ENCODE measurements around the gene NDUFB10.

Gene NDUFB10

DNA sequence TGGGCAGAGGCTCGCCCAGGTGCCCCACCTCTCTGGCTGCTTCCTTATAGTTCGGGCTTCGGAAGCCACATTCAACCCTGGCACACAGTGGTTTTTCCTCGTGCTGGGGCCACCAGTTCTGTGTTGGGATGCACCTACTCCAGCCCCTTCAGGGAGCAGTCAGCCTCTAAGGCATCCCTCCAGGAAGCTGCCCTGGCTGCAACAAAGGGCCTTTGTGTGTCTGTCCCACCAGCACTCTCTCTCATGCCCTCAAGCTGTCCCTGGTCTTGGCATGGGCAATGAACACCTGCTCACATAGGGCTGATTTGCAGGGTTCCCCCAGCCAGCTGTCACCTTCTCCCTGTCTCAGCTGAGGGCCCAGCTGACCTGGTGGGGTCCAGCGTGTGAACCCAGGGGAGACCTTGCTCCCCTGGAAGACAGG, 22.7 kb downstream of the NDUFB10 start:
- no peak for DNase-seq (ENCODE audit: extremely low read depth in 1 of 2, low read depth in 1 of 2)

DNA sequence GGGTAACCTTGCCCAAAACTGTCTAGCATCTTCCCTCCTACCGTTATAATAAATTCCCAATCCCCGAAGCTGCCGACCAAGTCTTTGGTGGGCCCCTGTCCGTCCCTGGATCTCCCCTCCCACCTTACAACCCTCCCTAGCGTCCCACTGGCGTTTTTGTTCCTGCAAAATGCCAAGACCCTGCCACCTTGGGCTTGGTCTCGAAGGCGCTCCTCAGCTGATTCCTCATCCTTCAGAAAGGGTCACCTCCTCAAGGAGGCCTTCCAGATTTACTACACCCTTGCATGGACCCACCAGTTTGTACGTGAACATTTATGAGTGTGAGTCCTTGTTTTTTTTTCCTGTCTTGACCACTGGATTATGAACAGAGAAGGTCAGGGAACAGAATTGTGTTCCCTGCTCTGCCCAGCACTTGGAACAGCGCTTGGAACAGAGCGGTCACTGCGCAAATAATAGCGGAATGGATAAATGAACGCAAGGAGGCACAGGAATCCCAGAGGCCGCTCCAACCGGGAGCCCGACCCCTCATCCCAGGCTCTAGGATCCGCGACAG, 23.7 kb downstream of the NDUFB10 start:
- no peak for DNase-seq (ENCODE audit: extremely low read depth in 1 of 2, low read depth in 1 of 2)

DNA sequence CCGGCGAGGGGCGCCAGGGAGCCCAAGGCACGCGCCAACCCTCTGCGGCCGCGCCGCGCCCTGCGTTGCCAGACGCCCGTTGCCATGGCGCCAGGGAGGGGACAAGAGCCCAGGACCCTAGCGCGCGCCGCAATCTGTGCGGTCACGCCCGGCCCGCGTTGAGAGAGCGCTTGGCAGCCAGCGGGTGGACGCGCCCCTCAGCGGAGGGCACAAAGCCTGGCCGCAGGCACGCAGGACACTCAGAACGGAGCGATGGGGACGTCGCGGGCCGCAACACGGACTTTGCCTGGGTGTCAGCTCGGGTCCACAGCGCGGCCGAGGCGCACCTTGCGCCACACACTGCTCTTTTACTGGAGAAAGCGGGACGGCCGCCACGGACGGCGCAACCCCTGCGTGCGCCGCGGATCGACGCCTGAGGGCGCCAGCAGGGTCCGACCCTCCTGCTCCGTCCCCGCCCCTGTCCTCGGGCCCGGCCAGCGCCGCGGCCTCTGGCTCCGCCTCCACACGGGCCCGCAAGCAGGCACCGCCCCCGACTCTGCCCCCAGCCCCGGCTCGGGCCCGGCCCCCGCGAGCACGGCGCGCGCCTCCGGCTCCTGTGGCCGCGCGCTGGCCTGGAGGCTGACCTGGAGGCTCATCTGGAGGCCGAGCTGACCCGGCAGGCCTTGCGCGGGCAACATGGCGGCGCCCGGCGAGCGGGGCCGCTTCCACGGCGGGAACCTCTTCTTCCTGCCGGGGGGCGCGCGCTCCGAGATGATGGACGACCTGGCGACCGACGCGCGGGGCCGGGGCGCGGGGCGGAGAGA, 24.4 kb downstream of the NDUFB10 start, which contains the start of gene GFER:
Gene GFER, plus strand, starts transcription at position 650 of the 803 bp plus-strand sequence. Its CDS starts 26 bp downstream, at position 676.
- peak in 1 of 2 donors; percentile 51 for DNase-seq (ENCODE audit: extremely low read depth in 1 of 2, low read depth in 1 of 2)

DNA sequence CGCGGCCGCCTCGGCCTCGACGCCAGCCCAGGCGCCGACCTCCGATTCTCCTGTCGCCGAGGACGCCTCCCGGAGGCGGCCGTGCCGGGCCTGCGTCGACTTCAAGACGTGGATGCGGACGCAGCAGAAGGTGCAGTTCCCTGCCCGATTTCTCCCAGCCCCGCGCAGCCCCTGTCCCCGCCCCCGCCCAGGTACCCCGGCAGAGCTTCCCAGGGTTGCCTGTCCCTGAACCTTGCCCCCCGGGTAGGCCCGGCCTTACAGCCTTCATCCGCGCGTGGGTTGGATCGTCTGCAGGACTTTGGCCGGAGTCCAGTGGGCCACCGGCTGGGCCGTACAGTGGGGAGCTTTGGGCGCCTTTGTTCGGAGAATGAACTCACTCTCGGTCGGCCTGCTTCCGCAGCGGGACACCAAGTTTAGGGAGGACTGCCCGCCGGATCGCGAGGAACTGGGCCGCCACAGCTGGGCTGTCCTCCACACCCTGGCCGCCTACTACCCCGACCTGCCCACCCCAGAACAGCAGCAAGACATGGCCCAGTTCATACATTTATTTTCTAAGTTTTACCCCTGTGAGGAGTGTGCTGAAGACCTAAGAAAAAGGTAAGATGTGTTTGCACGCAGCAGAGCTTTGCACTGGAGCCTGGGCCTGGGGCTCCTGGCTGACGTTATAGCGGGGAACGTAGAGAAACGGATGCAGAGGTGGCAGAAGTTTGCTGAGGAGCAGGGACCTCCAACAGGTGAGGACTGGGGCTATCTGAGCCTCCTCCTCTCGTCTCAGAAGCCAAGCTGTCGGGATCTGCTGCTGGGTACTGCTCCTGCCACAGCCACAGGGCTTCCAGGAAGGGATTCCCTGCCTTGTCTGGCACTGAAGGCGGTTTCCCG, 25.2 kb downstream of the NDUFB10 start:
- DNase-seq (ENCODE audit: extremely low read depth in 1 of 2, low read depth in 1 of 2), result no peak

DNA sequence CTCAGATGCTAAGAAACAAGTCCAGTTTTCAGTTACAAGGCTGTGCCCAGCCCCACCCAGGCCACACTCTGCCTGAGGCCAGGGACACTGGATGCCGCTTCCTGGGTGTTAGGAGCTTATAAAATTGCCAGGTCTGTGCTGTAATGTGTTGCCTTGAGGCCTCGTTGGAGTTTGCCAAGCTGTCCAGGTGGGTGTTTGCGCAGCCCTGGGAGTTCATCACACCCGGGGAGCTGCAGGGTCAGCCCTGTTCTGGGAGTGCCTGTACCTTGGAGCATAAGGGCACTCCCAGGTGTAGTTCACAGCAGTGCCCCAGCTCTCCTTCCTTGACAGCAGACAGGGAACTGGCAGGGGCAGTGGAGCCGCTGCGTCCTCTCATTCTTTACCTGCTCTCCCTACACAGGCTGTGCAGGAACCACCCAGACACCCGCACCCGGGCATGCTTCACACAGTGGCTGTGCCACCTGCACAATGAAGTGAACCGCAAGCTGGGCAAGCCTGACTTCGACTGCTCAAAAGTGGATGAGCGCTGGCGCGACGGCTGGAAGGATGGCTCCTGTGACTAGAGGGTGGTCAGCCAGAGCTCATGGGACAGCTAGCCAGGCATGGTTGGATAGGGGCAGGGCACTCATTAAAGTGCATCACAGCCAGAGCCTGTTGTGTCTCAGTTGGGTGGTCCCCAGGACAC, 26.3 kb downstream of the NDUFB10 start:
- DNase-seq (ENCODE audit: extremely low read depth in 1 of 2, low read depth in 1 of 2), result no peak

DNA sequence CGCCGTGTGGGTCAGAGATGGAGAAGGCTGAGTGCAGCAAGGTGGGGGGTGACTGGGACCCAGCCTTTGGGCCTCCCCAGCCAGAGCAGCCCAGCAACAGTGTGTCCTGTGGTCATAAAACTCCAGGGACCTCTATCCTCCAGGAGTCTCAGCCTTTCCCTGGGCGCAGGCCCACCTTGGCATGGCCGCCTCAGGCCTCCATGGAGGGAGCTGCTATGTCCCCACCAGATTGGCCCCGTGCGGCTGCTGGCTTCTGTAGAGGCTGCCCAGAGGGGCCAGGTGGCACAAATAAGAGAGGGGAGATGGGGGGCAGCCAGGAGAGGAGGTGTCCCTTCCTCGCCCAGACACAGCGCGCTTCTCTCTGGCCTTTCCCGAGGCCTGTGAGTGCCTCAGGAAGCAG, 27.9 kb downstream of the NDUFB10 start:
- DNase-seq (ENCODE audit: extremely low read depth in 1 of 2, low read depth in 1 of 2), result no peak

DNA sequence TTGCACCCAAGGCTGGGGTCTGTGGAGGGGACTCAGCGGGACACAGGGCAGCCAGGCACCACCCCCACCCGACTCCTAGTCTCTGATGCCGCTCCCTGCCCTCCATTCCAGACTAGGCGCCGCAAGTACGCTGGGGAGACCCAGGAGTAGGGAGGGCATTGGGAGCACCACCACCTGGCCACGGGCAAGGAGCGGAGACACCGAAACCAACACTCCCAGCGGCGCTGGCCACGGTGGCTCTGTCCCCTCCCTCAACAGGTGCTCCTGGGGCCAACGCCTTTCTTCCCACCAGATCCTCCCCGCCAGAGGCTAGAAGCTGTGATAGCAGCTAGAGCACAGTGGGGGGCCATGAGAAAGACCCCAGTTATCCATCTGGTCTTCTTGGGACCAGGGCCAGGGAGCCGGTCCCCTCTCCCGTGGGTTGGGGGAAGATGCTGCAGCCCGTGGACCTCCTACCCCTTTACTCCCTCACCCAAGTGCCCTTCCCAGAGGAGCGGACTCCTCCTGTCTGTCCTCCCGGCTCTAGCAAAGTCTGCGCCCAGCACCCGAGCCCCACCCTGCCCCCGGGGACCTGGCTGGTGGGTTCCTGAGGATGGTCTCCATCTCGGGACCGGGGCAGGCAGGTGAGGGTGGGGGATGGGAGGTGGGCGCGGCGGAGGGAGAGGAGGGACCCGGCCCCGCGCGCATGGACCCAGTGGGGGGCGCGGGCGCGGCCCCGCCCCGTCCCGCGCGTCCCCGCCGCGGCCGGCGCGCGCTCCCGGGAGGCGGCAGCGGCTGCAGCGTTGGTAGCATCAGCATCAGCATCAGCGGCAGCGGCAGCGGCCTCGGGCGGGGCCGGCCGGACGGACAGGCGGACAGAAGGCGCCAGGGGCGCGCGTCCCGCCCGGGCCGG, 30.1 kb downstream of the NDUFB10 start, which contains the start of gene SYNGR3:
Gene SYNGR3, plus strand, starts transcription at position 762 of the 892 bp plus-strand sequence. CDS start 133 bp downstream, outside the sequence.
- no peak for DNase-seq (ENCODE audit: extremely low read depth in 1 of 2, low read depth in 1 of 2)

DNA sequence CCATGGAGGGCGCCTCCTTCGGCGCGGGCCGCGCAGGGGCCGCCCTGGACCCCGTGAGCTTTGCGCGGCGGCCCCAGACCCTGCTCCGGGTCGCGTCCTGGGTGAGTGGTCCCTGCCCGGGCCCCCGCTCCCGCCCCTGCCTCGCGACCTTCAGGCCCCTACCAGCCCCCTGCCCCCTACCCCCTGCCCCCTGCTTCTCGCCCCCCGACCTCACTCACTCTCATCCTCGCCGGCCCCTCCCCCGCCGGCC, 30.7 kb downstream of the NDUFB10 start:
- no peak for DNase-seq (ENCODE audit: extremely low read depth in 1 of 2, low read depth in 1 of 2)

DNA sequence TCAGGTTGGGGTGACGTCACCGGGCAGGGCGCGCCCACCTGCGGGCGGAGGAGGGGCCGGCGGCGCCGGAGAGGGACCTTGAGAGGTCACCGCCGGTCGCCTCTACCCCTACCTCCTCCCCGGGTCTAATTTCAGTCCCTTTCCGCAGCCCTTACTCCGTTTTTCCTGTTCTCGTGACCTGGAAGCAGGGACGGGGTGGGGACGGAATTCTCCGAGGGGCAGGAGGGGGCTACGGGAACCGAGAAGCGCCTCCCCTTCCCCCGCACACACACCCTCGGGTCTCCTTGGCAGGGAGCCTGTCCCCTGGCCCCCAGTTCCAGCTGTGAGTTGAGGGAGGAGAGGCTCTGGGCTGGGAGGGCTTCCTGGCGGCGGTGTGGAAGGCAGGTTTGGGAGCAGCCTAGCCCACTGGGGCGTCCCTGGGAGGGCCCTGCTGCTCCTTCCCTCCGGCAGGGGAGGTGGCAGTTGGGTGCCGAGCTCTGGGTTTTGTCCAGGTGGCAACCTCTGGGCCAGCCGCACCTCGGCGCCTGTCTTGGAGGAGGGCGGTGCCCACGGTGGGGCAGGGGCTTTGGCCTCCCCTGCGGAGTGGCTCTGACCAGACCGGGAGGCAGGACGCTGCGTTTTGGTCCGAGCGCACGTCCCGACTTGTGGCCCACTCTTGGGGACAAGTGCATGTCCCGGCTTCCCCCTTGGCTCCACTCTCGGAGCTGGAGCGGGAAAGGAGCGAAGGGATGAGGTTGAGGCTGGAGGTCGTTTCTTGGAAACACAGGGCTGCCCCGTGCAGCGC, 31.2 kb downstream of the NDUFB10 start:
- no peak for DNase-seq (ENCODE audit: extremely low read depth in 1 of 2, low read depth in 1 of 2)

DNA sequence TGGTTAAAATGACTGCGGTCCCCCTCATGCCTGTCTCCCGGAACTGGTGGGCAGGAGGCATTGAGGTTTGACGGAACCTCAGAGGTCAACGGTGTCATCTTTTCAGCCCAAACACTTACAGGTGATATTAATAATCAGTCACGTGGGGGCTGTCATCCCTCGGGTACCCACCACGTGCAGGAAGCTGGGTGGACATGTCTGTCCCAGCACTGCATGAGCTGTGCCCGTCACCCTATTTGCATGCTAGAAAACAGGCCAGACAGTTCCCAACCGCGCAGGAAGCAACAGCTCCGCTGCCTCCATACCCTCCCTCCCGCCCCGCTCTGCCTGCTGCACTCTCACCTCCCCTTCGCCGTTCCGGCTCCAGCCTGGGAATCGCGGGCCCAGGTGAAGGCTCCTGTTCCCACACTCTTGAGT, 31.8 kb downstream of the NDUFB10 start:
- DNase-seq (ENCODE audit: extremely low read depth in 1 of 2, low read depth in 1 of 2), result no peak

DNA sequence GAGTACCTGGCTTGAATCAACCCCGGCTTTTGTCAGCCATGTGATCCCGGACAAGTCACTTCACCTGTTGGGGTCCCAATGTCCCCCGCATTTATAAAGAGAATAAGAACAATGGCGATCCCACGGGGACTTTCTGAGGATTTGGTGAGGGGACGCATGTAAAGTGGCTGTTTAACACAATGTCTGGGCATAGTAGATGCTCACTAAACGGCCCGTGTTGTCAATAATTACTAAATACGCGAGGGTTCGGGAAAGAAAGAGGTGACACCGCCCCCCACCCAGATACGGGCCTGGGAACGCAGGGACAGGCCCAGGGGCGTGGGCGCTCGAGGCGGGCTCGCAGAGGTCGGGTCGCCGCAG, 32.2 kb downstream of the NDUFB10 start:
- DNase-seq (ENCODE audit: extremely low read depth in 1 of 2, low read depth in 1 of 2), result no peak

DNA sequence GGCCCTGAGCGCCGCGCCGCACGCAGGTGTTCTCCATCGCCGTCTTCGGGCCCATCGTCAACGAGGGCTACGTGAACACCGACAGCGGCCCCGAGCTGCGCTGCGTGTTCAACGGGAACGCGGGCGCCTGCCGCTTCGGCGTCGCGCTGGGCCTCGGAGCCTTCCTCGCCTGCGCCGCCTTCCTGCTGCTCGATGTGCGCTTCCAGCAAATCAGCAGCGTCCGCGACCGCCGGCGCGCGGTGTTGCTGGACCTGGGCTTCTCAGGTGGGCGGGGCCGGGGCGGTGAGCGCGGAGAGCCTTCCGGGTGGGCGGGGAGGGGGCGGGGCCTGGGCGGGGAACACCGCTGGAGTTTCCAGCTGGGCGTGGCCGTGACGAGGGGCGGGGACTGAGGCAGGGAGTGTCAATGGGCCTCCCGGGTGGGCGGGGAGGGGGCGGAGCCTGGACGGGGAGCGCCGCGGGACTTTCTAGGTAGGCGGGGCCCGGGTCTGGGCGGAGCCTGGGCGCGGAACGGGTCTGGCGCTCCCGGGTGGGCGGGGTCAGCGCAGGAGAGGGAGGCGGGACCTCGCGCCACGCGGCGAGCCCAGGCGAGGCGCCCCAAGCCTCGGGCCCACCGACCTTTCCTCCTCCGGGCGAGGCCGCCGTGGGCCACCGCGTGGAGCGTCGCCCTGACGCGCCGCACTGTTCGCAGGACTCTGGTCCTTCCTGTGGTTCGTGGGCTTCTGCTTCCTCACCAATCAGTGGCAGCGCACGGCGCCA, 32.8 kb downstream of the NDUFB10 start:
- DNase-seq (ENCODE audit: extremely low read depth in 1 of 2, low read depth in 1 of 2), result peak; percentile 98

DNA sequence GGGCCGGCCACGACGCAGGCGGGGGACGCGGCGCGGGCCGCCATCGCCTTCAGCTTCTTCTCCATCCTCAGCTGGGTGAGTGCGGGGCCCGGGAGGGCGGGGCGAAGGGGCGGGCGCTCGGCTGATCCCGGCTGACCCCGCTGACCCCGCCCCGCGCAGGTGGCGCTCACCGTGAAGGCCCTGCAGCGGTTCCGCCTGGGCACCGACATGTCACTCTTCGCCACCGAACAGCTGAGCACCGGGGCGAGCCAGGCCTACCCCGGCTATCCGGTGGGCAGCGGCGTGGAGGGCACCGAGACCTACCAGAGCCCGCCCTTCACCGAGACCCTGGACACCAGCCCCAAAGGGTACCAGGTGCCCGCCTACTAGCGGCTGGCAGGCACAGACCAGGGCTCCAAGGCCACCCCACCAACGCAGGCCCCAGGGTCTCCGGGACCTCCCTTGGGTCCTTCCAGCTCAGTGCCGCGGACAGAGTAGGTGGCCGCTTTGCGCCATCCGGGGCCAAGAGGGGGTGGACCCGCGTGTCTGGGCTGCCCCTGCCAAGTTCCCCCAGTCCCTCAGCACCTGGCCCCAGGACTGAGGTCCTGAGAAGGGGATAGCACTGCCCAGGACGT, 33.5 kb downstream of the NDUFB10 start:
- no peak for DNase-seq (ENCODE audit: extremely low read depth in 1 of 2, low read depth in 1 of 2)

DNA sequence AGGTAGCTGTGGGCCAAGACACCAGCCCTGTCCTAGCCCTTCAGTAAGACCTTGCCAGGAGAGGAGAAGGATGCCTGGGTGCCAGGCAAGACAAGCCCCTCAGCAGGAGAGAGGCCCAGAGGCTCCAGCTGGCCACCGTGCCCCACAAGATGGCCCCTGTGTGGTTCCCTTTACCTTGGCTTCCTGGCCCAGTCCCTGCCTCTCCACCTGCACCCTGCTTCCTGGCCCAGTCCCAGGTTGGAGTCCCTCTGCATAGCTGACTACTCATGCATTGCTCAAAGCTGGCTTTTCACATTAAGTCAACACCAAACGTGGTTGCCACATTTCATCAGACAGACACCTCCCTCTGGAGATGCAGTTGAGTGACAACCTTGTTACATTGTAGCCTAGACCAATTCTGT, 34.4 kb downstream of the NDUFB10 start:
- DNase-seq (ENCODE audit: extremely low read depth in 1 of 2, low read depth in 1 of 2), result no peak

DNA sequence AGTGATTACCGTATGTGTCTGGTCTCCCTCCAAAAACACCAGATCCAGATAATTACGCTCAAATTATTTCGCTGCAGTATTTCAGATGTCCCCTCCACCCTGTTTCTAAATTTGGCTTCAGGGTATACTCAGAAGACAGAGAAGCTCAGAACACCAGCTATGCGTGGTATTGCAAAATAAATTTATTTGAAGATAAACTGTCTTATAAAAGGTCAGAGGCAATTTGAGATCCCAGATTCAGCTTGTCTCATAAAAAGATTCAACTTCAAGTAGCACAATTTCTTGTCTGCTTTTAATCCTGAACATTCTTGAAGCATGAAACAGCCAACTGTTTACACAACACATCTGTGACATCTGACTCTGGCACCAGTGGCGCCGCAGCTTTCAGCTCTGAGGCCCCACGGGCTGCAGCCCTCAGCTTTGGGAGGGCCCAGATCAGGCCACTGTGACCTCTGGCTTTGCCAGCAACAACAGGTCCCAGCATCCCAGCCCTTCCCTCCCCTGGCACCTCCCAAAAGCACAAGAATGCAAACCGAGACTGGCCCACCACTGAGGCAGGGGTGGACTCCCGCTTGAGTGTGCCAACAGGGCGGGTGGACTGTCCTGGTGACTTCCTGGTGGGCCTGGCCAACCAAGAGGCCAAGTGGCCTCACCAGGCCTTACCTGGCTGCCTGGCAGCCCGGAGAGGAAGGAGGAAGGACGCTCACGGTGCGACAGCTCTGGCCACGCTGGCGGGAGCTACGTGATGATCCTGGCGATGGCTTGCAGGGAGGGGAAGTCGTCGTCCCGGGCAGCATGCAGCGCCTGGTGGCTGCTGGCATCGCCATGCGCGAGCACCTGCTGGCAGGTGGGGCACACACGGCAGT, 38.4 kb downstream of the NDUFB10 start:
- DNase-seq (ENCODE audit: extremely low read depth in 1 of 2, low read depth in 1 of 2), result no peak

DNA sequence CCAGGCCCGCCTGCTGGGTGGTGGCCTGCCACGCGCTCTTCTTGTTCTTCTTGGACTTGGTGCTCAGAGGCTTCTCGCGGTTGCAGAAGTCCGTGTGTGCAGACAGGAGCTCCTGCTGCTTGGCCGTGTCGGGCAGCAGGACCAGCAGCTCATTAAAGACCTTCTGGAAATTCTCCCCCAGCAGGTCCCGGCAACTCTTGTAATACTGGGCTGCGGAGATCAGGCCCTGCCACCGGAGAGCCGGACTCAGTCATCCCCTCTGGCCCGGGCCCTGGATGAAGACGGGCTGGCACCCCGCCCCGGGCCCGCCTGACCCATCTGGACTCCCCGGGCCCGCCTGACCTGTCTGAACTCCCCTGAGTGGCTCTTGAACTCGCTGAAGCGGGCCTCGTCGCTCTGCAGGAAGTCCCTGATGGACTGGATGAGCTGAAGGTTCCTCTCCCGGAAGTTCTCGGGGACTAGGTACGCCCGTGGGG, 39.1 kb downstream of the NDUFB10 start:
- DNase-seq (ENCODE audit: extremely low read depth in 1 of 2, low read depth in 1 of 2), result no peak

All from activated CD8-positive, alpha-beta memory T cell treated with anti-CD3 and anti-CD28 coated beads for 1 hour (primary cell).